Lower leg skin (tissue), 3 donors: ENCODE measurements around the gene ZNF385C.

ENCODE experiments used
- CTCF ChIP-seq, 3 donors: fragments of 450-650 bp; IDR thresholded peaks; one replicate each; pipeline ENCODE4 v1.5.1; 2016; ENCODE audit warnings: antibody characterized with exemption in 3 of 3, mild to moderate bottlenecking in 3 of 3, moderate library complexity in 2 of 3
- POLR2A ChIP-seq, 2 donors: fragments of 450-650 bp; IDR thresholded peaks; one replicate each; pipeline ENCODE4 v1.6.1; 2016 to 2017; ENCODE audit warnings: antibody characterized with exemption in 2 of 2, mild to moderate bottlenecking in 1 of 2, moderate library complexity in 1 of 2

GRCh38 chr17:42026857-42027589 is 71.2 kb downstream of the ZNF385C start:
- no peak for TF ChIP-seq CTCF (IDR thresholded peaks at IDR 0.05)
- no peak for TF ChIP-seq POLR2A (IDR thresholded peaks at IDR 0.05)
